ENCODE results near the gene PAF1. TPM values are rescaled to one million over a fixed set of nuclear protein-coding genes. Genes with fewer than 3 reads are reported as not detected.

PAF1 gene
- polyA plus RNA-seq, 3 donors: 67.2 to 70.8 (median 68.1) TPM

GRCh38 chr19:39424934-39425333 lies 34.0 kb upstream of the PAF1 start:
- no peak for DNase-seq (ENCODE audit: extremely low read depth in 1 of 11, low read depth in 9 of 11, low spot score in 4 of 11)

- DNase-seq (ENCODE audit: extremely low read depth in 1 of 11, low read depth in 9 of 11, low spot score in 4 of 11): no peak
Measured at GRCh38 chr19:39423258-39424086, 32.6 kb upstream of the PAF1 start.

- no peak for DNase-seq (ENCODE audit: extremely low read depth in 1 of 11, low read depth in 9 of 11, low spot score in 4 of 11)
Measured at GRCh38 chr19:39422020-39422419, 31.1 kb upstream of the PAF1 start.

- DNase-seq (ENCODE audit: extremely low read depth in 1 of 11, low read depth in 9 of 11, low spot score in 4 of 11): no peak
Measured at GRCh38 chr19:39420769-39421168, 29.9 kb upstream of the PAF1 start.

- DNase-seq (ENCODE audit: extremely low read depth in 1 of 11, low read depth in 9 of 11, low spot score in 4 of 11): no peak
Measured at GRCh38 chr19:39419003-39419402, 28.1 kb upstream of the PAF1 start.

GRCh38 chr19:39417463-39418181 lies 26.7 kb upstream of the PAF1 start:
- DNase-seq (ENCODE audit: extremely low read depth in 1 of 11, low read depth in 9 of 11, low spot score in 4 of 11): no peak

GRCh38 chr19:39416152-39417120 lies 25.5 kb upstream of the PAF1 start:
- no peak for DNase-seq (ENCODE audit: extremely low read depth in 1 of 11, low read depth in 9 of 11, low spot score in 4 of 11)

GRCh38 chr19:39415111-39416046 lies 24.5 kb upstream of the PAF1 start:
- DNase-seq (ENCODE audit: extremely low read depth in 1 of 11, low read depth in 9 of 11, low spot score in 4 of 11): no peak

- no peak for DNase-seq (ENCODE audit: extremely low read depth in 1 of 11, low read depth in 9 of 11, low spot score in 4 of 11)
Measured at GRCh38 chr19:39413911-39414608, 23.2 kb upstream of the PAF1 start.

GRCh38 chr19:39413272-39413910 lies 22.5 kb upstream of the PAF1 start:
- DNase-seq (ENCODE audit: extremely low read depth in 1 of 11, low read depth in 9 of 11, low spot score in 4 of 11): peak in 4 of 11 donors; percentile 68 to 80 (median 72)

GRCh38 chr19:39412867-39413271 lies 22.0 kb upstream of the PAF1 start:
- DNase-seq (ENCODE audit: extremely low read depth in 1 of 11, low read depth in 9 of 11, low spot score in 4 of 11): no peak

- DNase-seq (ENCODE audit: extremely low read depth in 1 of 11, low read depth in 9 of 11, low spot score in 4 of 11): peak; percentile 95 to 99 (median 99)
Measured at GRCh38 chr19:39412100-39412866, 21.4 kb upstream of the PAF1 start, which contains the start of gene PLEKHG2. Gene PLEKHG2, plus strand, starts transcription at chr19:39412669. Its CDS starts 1,418 bp downstream, at chr19:39414087.

GRCh38 chr19:39411832-39412099 lies 20.9 kb upstream of the PAF1 start:
- peak in 9 of 11 donors; percentile 77 to 89 (median 83) for DNase-seq (ENCODE audit: extremely low read depth in 1 of 11, low read depth in 9 of 11, low spot score in 4 of 11)

- DNase-seq (ENCODE audit: extremely low read depth in 1 of 11, low read depth in 9 of 11, low spot score in 4 of 11): no peak
Measured at GRCh38 chr19:39411081-39411831, 20.4 kb upstream of the PAF1 start.

GRCh38 chr19:39410831-39411080 lies 19.9 kb upstream of the PAF1 start:
- no peak for DNase-seq (ENCODE audit: extremely low read depth in 1 of 11, low read depth in 9 of 11, low spot score in 4 of 11)

All from renal cortex interstitium (tissue), 11 donors.